Measurements from ENCODE around the gene FBXL15.
A peak's percentile ranks its signal among the peaks of the same experiment; 100 is the strongest.

Gene FBXL15

GRCh38 chr10:102436312-102436711 is 15.7 kb downstream of the FBXL15 start:
- TF ChIP-seq CTCF (IDR thresholded peaks at IDR 0.05; ENCODE audit: control insufficient read depth, extremely low read depth, insufficient read depth) = no peak
- no peak overlapping the region for H3K4me3 ChIP-seq (ENCODE audit: low read depth, low read length)
- DNase-seq (ENCODE audit: low read depth) = no peak

GRCh38 chr10:102437515-102437914 is 16.9 kb downstream of the FBXL15 start:
- H3K4me3 ChIP-seq (ENCODE audit: low read depth, low read length) = no peak overlapping the region
- TF ChIP-seq CTCF (IDR thresholded peaks at IDR 0.05; ENCODE audit: control insufficient read depth, extremely low read depth, insufficient read depth) = no peak
- no peak for DNase-seq (ENCODE audit: low read depth)

- no peak overlapping the region for H3K4me3 ChIP-seq (ENCODE audit: low read depth, low read length)
- no peak for DNase-seq (ENCODE audit: low read depth)
- TF ChIP-seq CTCF (IDR thresholded peaks at IDR 0.05; ENCODE audit: control insufficient read depth, extremely low read depth, insufficient read depth) = no peak
These were observed 17.7 kb downstream of the FBXL15 start for GRCh38 chr10:102438374-102438773.

- no peak overlapping the region for H3K4me3 ChIP-seq (ENCODE audit: low read depth, low read length)
- no peak for DNase-seq (ENCODE audit: low read depth)
- TF ChIP-seq CTCF (IDR thresholded peaks at IDR 0.05; ENCODE audit: control insufficient read depth, extremely low read depth, insufficient read depth) = no peak
These were observed 24.2 kb downstream of the FBXL15 start for GRCh38 chr10:102444851-102445250.

GRCh38 chr10:102449321-102450123 is 28.9 kb downstream of the FBXL15 start:
- peak; percentile 79 for DNase-seq (ENCODE audit: low read depth)
- TF ChIP-seq CTCF (IDR thresholded peaks at IDR 0.05; ENCODE audit: control insufficient read depth, extremely low read depth, insufficient read depth) = no peak
- peak overlapping the region; percentile 99 for H3K4me3 ChIP-seq (ENCODE audit: low read depth, low read length)

- no peak for DNase-seq (ENCODE audit: low read depth)
- no peak for TF ChIP-seq CTCF (IDR thresholded peaks at IDR 0.05; ENCODE audit: control insufficient read depth, extremely low read depth, insufficient read depth)
- peak overlapping the region; percentile 99 for H3K4me3 ChIP-seq (ENCODE audit: low read depth, low read length)
These were observed 29.4 kb downstream of the FBXL15 start for GRCh38 chr10:102450124-102450373.

Measured in LNCaP clone FGC (cell line).